GM23338 (cell line): ENCODE results near the gene ZNF333.

Source experiments
- CREB1 ChIP-seq: fragments of 250-450 bp; sonication (Bioruptor Pico); IDR thresholded peaks from 2 replicates; pipeline ENCODE4 v1.5.0; 2020; ENCODE audit warnings: low read depth, mild to moderate bottlenecking, moderate library complexity
- EZH2 ChIP-seq: fragments of 200-600 bp; sonication (generic); IDR thresholded peaks from one replicate; pipeline ENCODE4 v1.8.0; 2017; ENCODE audit warnings: antibody characterized with exemption, mild to moderate bottlenecking, low read depth; ENCODE audit not compliant: unreplicated experiment
- EZH2phosphoT487 ChIP-seq: fragments of 200-600 bp; sonication (generic); IDR thresholded peaks from one replicate; pipeline ENCODE4 v1.8.1; 2018; ENCODE audit warnings: antibody characterized with exemption; ENCODE audit not compliant: unreplicated experiment
- JUNB ChIP-seq: IDR thresholded peaks from one replicate; pipeline ENCODE4 v1.6.1; 2016; ENCODE audit warnings: antibody characterized with exemption; ENCODE audit not compliant: unreplicated experiment
- NANOG ChIP-seq: IDR thresholded peaks from 2 replicates; pipeline ENCODE4 v1.6.1; 2016; ENCODE audit warnings: antibody characterized with exemption, borderline replicate concordance
- POLR2AphosphoS5 ChIP-seq: IDR thresholded peaks from 2 replicates; pipeline ENCODE4 v1.6.1; 2016; ENCODE audit warnings: antibody characterized with exemption, low read depth
- STAT1 ChIP-seq: IDR thresholded peaks from one replicate; pipeline ENCODE4 v1.6.1; 2016; ENCODE audit warnings: antibody characterized with exemption; ENCODE audit not compliant: unreplicated experiment
- ZNF114 ChIP-seq: fragments of 250-450 bp; sonication (Bioruptor Pico); IDR thresholded peaks from 2 replicates; pipeline ENCODE4 v1.5.0; 2020; ENCODE audit warnings: mild to moderate bottlenecking, moderate library complexity
- ZNF331 ChIP-seq: fragments of 250-450 bp; sonication (Bioruptor Pico); IDR thresholded peaks from 2 replicates; pipeline ENCODE4 v1.5.0; 2020; ENCODE audit warnings: low read depth, mild to moderate bottlenecking, moderate library complexity
- TF ChIP-seq, protein P1 (sequence below), 2 experiments: fragments of 200-600 bp in 1 of 2; sonication (generic) in 1 of 2; conservative IDR thresholded peaks; 2 replicates each; pipeline versions ENCODE4 v1.5.1 to v1.6.1; 2016 to 2017; ENCODE audit warnings: antibody characterized with exemption in 2 of 2, low read depth in 2 of 2, mild to moderate bottlenecking in 2 of 2, moderate library complexity in 1 of 2
- TF ChIP-seq, protein P2 (sequence below): IDR thresholded peaks from one replicate; pipeline ENCODE4 v1.6.1; 2018; ENCODE audit warnings: antibody characterized with exemption; ENCODE audit not compliant: unreplicated experiment

- TF ChIP-seq, protein P1, sequence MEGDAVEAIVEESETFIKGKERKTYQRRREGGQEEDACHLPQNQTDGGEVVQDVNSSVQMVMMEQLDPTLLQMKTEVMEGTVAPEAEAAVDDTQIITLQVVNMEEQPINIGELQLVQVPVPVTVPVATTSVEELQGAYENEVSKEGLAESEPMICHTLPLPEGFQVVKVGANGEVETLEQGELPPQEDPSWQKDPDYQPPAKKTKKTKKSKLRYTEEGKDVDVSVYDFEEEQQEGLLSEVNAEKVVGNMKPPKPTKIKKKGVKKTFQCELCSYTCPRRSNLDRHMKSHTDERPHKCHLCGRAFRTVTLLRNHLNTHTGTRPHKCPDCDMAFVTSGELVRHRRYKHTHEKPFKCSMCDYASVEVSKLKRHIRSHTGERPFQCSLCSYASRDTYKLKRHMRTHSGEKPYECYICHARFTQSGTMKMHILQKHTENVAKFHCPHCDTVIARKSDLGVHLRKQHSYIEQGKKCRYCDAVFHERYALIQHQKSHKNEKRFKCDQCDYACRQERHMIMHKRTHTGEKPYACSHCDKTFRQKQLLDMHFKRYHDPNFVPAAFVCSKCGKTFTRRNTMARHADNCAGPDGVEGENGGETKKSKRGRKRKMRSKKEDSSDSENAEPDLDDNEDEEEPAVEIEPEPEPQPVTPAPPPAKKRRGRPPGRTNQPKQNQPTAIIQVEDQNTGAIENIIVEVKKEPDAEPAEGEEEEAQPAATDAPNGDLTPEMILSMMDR (conservative IDR thresholded peaks at IDR 0.05; ENCODE audit: low read depth in 2 of 2): no peak
- TF ChIP-seq, protein P2, sequence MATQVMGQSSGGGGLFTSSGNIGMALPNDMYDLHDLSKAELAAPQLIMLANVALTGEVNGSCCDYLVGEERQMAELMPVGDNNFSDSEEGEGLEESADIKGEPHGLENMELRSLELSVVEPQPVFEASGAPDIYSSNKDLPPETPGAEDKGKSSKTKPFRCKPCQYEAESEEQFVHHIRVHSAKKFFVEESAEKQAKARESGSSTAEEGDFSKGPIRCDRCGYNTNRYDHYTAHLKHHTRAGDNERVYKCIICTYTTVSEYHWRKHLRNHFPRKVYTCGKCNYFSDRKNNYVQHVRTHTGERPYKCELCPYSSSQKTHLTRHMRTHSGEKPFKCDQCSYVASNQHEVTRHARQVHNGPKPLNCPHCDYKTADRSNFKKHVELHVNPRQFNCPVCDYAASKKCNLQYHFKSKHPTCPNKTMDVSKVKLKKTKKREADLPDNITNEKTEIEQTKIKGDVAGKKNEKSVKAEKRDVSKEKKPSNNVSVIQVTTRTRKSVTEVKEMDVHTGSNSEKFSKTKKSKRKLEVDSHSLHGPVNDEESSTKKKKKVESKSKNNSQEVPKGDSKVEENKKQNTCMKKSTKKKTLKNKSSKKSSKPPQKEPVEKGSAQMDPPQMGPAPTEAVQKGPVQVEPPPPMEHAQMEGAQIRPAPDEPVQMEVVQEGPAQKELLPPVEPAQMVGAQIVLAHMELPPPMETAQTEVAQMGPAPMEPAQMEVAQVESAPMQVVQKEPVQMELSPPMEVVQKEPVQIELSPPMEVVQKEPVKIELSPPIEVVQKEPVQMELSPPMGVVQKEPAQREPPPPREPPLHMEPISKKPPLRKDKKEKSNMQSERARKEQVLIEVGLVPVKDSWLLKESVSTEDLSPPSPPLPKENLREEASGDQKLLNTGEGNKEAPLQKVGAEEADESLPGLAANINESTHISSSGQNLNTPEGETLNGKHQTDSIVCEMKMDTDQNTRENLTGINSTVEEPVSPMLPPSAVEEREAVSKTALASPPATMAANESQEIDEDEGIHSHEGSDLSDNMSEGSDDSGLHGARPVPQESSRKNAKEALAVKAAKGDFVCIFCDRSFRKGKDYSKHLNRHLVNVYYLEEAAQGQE: no peak
- TF ChIP-seq STAT1 (no peak), ZNF331 (no peak), EZH2 (no peak), CREB1 (CRISPR knock-in tag) (no peak), POLR2AphosphoS5 (no peak), EZH2phosphoT487 (no peak), NANOG (no peak), ZNF114 (CRISPR knock-in tag) (no peak), JUNB (no peak)
Observed at GRCh38 chr19:14649020-14649419, 40.8 kb upstream of the ZNF333 start.
